Small intestine (tissue), 7 donors: ENCODE results near the gene RBFA. TPM values are rescaled to one million over a fixed set of nuclear protein-coding genes. Genes with fewer than 3 reads are reported as not detected.

ENCODE experiments used
- DNase-seq, 2 donors: peaks; one replicate each; pipeline versions ENCODE4 v3.0.0 to v3.0.0-alpha.2; 2013
- FAIRE-seq: peaks from 2 replicates; lab custom pipeline; 2012; peaks lifted over from hg19 to GRCh38; lab: Jason Lieb, UNC
- H3K27ac ChIP-seq, 3 donors: one replicate each; pipeline ENCODE4 v1.5.1; 2013; ENCODE audit warnings: low read length in 2 of 3, mild to moderate bottlenecking in 2 of 3, control low read depth in 1 of 3, inconsistent platforms in 1 of 3, low read depth in 1 of 3, moderate library complexity in 1 of 3
- H3K27me3 ChIP-seq, 3 donors: one replicate each; pipeline ENCODE4 v1.6.1; 2013; ENCODE audit warnings: low read length in 3 of 3, inconsistent platforms in 1 of 3; ENCODE audit not compliant: control insufficient read depth in 3 of 3, insufficient read depth in 3 of 3
- H3K36me3 ChIP-seq, 3 donors: one replicate each; pipeline ENCODE4 v1.6.1; 2013; ENCODE audit warnings: low read length in 3 of 3, inconsistent platforms in 1 of 3, low read depth in 1 of 3, mild to moderate bottlenecking in 1 of 3, moderate library complexity in 1 of 3; ENCODE audit not compliant: control insufficient read depth in 3 of 3, insufficient read depth in 2 of 3
- H3K4me1 ChIP-seq, 3 donors: one replicate each; pipeline ENCODE4 v1.6.1; 2013; ENCODE audit warnings: low read length in 2 of 3, inconsistent platforms in 1 of 3, low read depth in 1 of 3, mild to moderate bottlenecking in 1 of 3, moderate library complexity in 1 of 3; ENCODE audit not compliant: control insufficient read depth in 3 of 3, insufficient read depth in 2 of 3
- H3K4me3 ChIP-seq, 3 donors: one replicate each; pipeline ENCODE4 v1.5.1; 2013; ENCODE audit warnings: low read length in 3 of 3, control low read depth in 1 of 3, inconsistent platforms in 1 of 3, low read depth in 1 of 3, mild to moderate bottlenecking in 1 of 3, moderate library complexity in 1 of 3
- H3K9me3 ChIP-seq, 2 donors: one replicate each; pipeline ENCODE4 v1.6.1; 2013; ENCODE audit warnings: low read depth in 1 of 2, low read length in 1 of 2; ENCODE audit not compliant: control insufficient read depth in 2 of 2, insufficient read depth in 1 of 2
- WGBS, 3 donors: extraction: QIAGEN DNeasy Blood & Tissue Kit; methylation state at CpG; one replicate each; pipeline ENCODE4 v1.1.7; 2013; 5-methylcytosine and 5-hydroxymethylcytosine counted together
- polyA plus RNA-seq, 4 donors: library from polyadenylated mRNA; stranded (reverse) in 3 of 4; unstranded in 1 of 4; fragments of 200-250 nt in 3 of 4; fragments of 120-200 nt in 1 of 4; gene quantifications; one replicate each; pipeline versions ENCODE4 v1.2.1 to v1.2.3, GENCODE V29; 2013
- donor health status: healthy with polysubstance abuse.
- donor health status: control.
- donor health status: control.
- donor health status: Bipolar disorder and iron deficiency.
- donor health status: healthy.

Gene RBFA
- polyA plus RNA-seq, 4 donors: 8.1 to 30.4 (median 23.4) TPM

DNA sequence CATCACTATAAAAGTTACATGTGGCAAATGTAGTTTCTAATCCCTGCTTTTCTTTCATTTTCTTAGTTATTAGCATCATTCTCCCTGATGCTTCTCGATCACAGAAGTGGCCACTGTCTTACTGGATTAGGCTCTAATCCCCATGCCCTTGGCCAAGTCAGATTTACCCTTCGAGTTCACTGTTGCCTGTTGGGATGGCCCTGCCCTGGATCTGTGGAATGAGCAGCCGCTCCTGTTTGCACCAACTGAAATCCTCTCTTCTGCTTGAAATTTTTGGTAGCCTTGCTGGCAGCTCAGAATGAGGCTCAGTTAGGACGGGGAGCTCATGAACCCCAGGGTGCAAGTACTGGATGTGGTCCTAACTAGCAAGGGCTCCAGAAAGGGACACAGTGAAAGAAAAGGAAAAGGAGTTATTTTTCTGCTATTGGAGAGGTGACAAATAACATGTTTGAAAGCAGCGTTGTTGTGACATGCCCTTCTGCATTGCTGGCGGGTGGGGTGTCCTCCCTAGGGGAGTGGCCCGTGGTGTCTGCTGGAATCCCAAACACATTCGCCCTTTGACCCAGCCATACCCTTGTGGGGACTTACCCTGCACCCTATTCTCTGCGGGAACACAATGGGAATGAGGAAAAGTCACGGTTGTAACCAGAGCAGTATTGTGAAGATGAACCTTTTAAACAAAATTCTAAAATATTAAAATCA, 34.5 kb downstream of the RBFA start:
- Histone ChIP-seq H3K27ac (no peak overlapping the region), H3K4me3 (no peak overlapping the region), H3K9me3 (peaks cover 0 to 6% of the 10 kb centered on the region in 2 donors), H3K27me3 (no peaks in the 10 kb centered on the region), H3K36me3 (no peaks in the 10 kb centered on the region), H3K4me1 (no peaks in the 10 kb centered on the region)
- WGBS, 3 donors: 58 to 77% (median 68%) methylated on average over 10 of the region's 10 CpGs
- DNase-seq (no peak), FAIRE-seq (no peak)

DNA sequence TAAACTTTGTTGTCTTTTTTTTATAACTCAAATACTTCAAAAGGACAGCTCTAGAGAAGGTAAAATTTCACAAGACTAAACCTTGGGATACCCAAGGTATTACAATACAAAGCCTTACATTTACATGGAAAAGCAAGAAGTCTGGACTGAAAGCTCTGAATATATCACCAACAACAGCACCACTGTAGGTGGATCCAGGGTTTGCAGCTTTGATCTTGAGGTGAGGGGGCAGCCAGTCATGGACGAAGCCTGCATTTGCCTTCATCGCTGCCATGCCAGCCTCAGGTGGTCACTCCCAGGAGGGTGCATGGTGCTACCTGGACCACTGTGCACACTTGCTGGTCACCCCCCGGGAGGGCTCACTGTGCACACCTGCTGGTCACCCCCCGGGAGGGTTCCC, 36.6 kb downstream of the RBFA start:
- no peak for FAIRE-seq
- Histone ChIP-seq H3K4me1 (no peaks in the 10 kb centered on the region), H3K36me3 (no peaks in the 10 kb centered on the region), H3K27me3 (no peaks in the 10 kb centered on the region), H3K4me3 (no peak overlapping the region), H3K27ac (no peak overlapping the region), H3K9me3 (peaks cover 0 to 5% of the 10 kb centered on the region in 2 donors)
- no peak for DNase-seq
- 93 to 98% (median 96%) methylated on average over 4 of the region's 4 CpGs for WGBS, 3 donors

GRCh38 chr18:80074183-80074582, 39.9 kb downstream of the RBFA start:
- H3K27me3 ChIP-seq: no peaks in the 10 kb centered on the region
- DNase-seq (no peak), FAIRE-seq (no peak)
- 95 to 96% (median 95%) methylated on average over 5 of the region's 5 CpGs for WGBS, 3 donors
- no peaks in the 10 kb centered on the region for H3K4me1 ChIP-seq
- peaks cover 0 to 5% of the 10 kb centered on the region in 2 donors for H3K9me3 ChIP-seq
- H3K4me3 ChIP-seq: no peak overlapping the region
- H3K27ac ChIP-seq: no peak overlapping the region
- H3K36me3 ChIP-seq: no peaks in the 10 kb centered on the region

DNA sequence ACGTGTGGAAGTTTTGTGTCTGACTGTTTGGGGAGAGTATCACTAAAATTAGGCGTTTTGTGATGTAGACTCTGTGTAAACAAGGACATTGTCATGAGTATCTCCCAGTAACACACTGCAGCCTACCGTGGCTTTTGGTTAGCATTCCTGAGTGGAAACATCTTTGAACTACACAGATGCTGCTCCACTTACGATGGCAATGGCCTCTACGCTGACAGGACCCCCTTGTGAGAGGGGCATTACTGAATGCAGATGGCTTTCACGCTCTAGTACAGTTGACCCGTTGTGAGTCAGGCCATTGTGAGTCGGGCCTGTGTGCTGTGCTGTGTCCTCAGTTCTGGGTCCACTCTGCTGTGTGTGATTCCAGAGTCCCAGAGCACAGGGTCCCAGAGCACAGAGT, 40.5 kb downstream of the RBFA start:
- Histone ChIP-seq H3K27me3 (no peaks in the 10 kb centered on the region), H3K36me3 (no peaks in the 10 kb centered on the region), H3K4me1 (no peaks in the 10 kb centered on the region), H3K4me3 (no peak overlapping the region), H3K27ac (no peak overlapping the region), H3K9me3 (peaks cover 0 to 5% of the 10 kb centered on the region in 2 donors)
- 68 to 75% (median 69%) methylated on average over 8 of the region's 8 CpGs for WGBS, 3 donors
- no peak for DNase-seq
- no peak for FAIRE-seq

DNA sequence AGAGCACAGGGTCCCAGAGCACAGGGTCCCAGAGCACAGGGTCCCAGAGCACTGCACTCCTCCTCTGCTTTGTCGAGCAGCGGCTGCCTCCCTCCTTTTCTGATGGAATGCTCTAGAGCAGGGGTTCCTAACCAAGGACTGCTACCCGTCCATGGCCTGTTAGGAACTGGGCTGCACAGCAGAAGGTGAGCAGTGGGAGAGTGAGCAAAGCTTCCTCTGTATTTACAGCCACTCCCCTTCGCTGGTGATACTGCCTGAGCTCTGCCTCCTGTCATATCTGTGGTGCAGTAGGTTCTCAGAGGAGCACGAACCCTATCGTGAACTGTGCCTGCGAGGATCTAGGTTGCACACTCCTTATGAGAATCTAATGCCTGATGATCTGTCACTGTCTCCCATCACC, 41.7 kb downstream of the RBFA start:
- peaks cover 0 to 5% of the 10 kb centered on the region in 2 donors for H3K9me3 ChIP-seq
- H3K4me3 ChIP-seq: no peak overlapping the region
- no peaks in the 10 kb centered on the region for H3K4me1 ChIP-seq
- H3K27ac ChIP-seq: no peak overlapping the region
- FAIRE-seq (no peak), DNase-seq (no peak)
- no peaks in the 10 kb centered on the region for H3K27me3 ChIP-seq
- WGBS, 3 donors: 90 to 92% (median 91%) methylated on average over 7 of the region's 7 CpGs
- no peaks in the 10 kb centered on the region for H3K36me3 ChIP-seq

GRCh38 chr18:80076379-80076778, 42.1 kb downstream of the RBFA start:
- FAIRE-seq (no peak), DNase-seq (no peak)
- 93% methylated on average over 9 of the region's 9 CpGs for WGBS, 3 donors
- Histone ChIP-seq H3K36me3 (no peaks in the 10 kb centered on the region), H3K27ac (no peak overlapping the region), H3K4me1 (no peaks in the 10 kb centered on the region), H3K27me3 (no peaks in the 10 kb centered on the region), H3K9me3 (peaks cover 0 to 5% of the 10 kb centered on the region in 2 donors), H3K4me3 (no peak overlapping the region)

DNA sequence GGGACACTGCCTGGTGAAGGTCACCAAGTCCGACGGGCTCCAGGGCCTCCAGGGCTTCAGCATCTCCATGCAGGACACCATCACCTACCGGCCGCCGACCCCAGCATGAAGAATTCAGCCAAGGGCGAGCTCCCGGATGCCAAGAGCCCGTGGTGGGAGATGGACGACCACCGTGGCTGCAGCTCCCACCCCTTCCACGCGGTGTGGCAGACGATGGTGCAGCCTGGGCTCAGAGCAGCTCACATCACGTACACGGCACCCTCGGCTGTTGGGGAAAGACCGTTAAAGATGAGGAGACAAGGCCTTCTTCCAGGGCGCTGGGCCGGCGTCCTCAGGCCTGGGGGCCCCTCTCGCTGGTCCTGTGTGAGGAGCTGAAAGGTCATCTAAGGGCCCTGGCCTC, 43.6 kb downstream of the RBFA start:
- no peaks in the 10 kb centered on the region for H3K36me3 ChIP-seq
- DNase-seq: no peak
- H3K27ac ChIP-seq: no peak overlapping the region
- H3K9me3 ChIP-seq: peaks cover 0 to 5% of the 10 kb centered on the region in 2 donors
- no peak for FAIRE-seq
- WGBS, 3 donors: 89 to 96% (median 94%) methylated on average over 21 of the region's 21 CpGs
- H3K4me3 ChIP-seq: no peak overlapping the region
- H3K27me3 ChIP-seq: no peaks in the 10 kb centered on the region
- no peaks in the 10 kb centered on the region for H3K4me1 ChIP-seq
